Measurements from ENCODE around the gene DMBX1.

DMBX1 gene

DNA sequence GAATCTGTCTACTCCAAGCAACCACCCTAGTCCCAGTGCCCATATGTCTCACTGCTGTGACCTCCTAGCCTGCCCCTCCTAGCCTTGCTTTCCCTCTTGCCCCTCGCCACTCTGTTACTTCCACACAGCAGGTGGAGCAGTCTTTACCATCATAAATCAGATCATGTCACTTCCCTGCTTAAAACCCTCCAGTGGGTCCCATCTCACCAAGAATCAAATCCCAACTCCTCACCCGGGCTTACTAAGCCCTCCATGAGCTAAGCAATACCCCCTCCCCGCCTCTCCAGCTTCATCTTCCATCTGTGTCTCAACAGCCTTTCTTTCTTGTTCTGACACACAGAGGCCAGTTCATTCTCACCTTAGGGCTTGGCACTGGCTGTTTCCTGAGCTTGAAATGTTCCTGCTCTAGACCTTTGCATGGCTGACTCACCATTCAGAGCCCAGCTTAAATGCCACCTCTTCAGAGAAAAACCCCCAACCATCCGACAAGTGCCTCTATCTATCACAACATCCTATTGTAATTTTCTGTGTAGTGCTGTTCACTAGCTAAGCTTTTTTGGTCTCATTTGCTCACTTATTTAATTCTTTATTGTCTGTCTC lies 39.5 kb downstream of the DMBX1 start:
- H3F3A ChIP-seq (ENCODE audit: control insufficient read depth, insufficient read depth): no peaks in the 10 kb centered on the region
- no peaks in the 10 kb centered on the region for H3K9me2 ChIP-seq (replicated peaks; ENCODE audit: control insufficient read depth, low read length)
- no peaks in the 10 kb centered on the region for H3K9me3 ChIP-seq (ENCODE audit: control insufficient read depth, insufficient read depth, low read length)
- H4K20me1 ChIP-seq (ENCODE audit: control insufficient read depth, insufficient read depth, low read depth, low read length): no peaks in the 10 kb centered on the region
- H3K79me2 ChIP-seq (ENCODE audit: control insufficient read depth, low read length): no peaks in the 10 kb centered on the region
- no peaks in the 10 kb centered on the region for H3K4me1 ChIP-seq (ENCODE audit: control insufficient read depth, low read length)
- TF ChIP-seq, protein P1, sequence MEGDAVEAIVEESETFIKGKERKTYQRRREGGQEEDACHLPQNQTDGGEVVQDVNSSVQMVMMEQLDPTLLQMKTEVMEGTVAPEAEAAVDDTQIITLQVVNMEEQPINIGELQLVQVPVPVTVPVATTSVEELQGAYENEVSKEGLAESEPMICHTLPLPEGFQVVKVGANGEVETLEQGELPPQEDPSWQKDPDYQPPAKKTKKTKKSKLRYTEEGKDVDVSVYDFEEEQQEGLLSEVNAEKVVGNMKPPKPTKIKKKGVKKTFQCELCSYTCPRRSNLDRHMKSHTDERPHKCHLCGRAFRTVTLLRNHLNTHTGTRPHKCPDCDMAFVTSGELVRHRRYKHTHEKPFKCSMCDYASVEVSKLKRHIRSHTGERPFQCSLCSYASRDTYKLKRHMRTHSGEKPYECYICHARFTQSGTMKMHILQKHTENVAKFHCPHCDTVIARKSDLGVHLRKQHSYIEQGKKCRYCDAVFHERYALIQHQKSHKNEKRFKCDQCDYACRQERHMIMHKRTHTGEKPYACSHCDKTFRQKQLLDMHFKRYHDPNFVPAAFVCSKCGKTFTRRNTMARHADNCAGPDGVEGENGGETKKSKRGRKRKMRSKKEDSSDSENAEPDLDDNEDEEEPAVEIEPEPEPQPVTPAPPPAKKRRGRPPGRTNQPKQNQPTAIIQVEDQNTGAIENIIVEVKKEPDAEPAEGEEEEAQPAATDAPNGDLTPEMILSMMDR (IDR thresholded peaks at IDR 0.05; ENCODE audit: low read depth, low read length, poor library complexity, severe bottlenecking): no peak
- TF ChIP-seq EZH2phosphoT487 (IDR thresholded peaks at IDR 0.05; ENCODE audit: borderline replicate concordance, low read length): no peak
- H3K4me3 ChIP-seq (ENCODE audit: low read length): no peak overlapping the region
- peaks cover 61% of the 10 kb centered on the region for H3K27me3 ChIP-seq (ENCODE audit: control insufficient read depth, low read length)
- H3K27ac ChIP-seq (ENCODE audit: low read depth, low read length): no peak overlapping the region
- no peaks in the 10 kb centered on the region for H3K36me3 ChIP-seq (ENCODE audit: control insufficient read depth, low read length)
- H3K4me2 ChIP-seq (ENCODE audit: low read length): no peak overlapping the region

DNA sequence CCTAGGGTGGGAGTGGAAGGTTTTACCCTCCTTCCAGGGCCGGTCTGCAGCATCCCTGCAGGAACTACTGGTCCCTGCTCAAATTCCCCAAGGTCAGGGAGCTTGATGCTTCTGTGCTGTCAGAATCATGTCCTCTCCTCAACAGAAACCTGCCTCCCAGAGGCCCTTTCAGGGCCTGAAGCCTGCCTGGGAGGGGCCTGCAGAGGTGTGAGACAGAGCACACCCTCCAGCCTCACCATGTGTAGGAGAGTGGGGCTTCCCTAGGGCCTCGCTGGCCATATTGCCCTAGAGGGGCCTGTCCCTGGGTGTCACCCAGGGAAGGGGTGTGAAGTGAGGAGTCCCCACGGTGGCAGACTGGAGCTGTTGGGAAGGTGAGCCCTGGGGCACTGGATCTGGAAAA lies 40.7 kb downstream of the DMBX1 start:
- Histone ChIP-seq H3K4me2 (ENCODE audit: low read length) (no peak overlapping the region), H3K36me3 (ENCODE audit: control insufficient read depth, low read length) (no peaks in the 10 kb centered on the region), H3K9me3 (ENCODE audit: control insufficient read depth, insufficient read depth, low read length) (no peaks in the 10 kb centered on the region), H3F3A (ENCODE audit: control insufficient read depth, insufficient read depth) (no peaks in the 10 kb centered on the region), H3K4me1 (ENCODE audit: control insufficient read depth, low read length) (no peaks in the 10 kb centered on the region), H3K4me3 (ENCODE audit: low read length) (no peak overlapping the region), H3K9me2 (replicated peaks; ENCODE audit: control insufficient read depth, low read length) (no peaks in the 10 kb centered on the region), H3K27me3 (ENCODE audit: control insufficient read depth, low read length) (peaks cover 51% of the 10 kb centered on the region), H4K20me1 (ENCODE audit: control insufficient read depth, insufficient read depth, low read depth, low read length) (no peaks in the 10 kb centered on the region), H3K27ac (ENCODE audit: low read depth, low read length) (no peak overlapping the region), H3K79me2 (ENCODE audit: control insufficient read depth, low read length) (no peaks in the 10 kb centered on the region)
- TF ChIP-seq, protein P1 (IDR thresholded peaks at IDR 0.05; ENCODE audit: low read depth, low read length, poor library complexity, severe bottlenecking): no peak
- no peak for TF ChIP-seq EZH2phosphoT487 (IDR thresholded peaks at IDR 0.05; ENCODE audit: borderline replicate concordance, low read length)

DNA sequence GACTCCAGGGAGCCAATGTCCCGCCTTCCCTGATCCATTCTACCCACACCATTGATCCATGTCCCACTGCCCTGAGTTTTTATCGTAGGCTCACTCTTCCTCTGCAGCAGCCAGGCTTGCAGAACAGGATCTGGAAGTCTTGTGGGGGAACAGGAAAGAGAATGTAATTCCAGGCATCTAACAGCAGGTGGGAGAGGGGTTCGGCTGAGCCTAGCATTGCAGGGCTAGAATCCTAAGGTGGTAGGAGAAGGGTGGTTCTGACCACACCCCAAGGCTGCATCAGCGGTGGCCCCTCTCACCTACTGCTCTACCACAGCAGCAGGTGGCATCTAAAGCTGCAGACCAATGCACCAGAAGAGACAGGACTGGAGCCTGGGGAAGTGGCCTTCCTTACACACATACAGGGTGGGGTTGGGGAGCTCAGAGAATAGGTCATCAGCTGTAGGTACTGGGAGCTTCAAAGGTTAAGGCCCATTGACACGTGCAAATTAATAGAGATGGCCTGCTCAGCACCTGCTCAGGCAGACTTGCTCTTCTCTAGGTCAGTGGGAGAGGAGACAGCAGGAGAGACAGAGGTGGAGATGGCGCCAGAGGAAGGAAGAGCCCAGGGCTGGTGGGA lies 41.3 kb downstream of the DMBX1 start:
- Histone ChIP-seq H3K4me2 (ENCODE audit: low read length) (no peak overlapping the region), H3K4me1 (ENCODE audit: control insufficient read depth, low read length) (no peaks in the 10 kb centered on the region), H3K27ac (ENCODE audit: low read depth, low read length) (no peak overlapping the region), H3K9me3 (ENCODE audit: control insufficient read depth, insufficient read depth, low read length) (no peaks in the 10 kb centered on the region), H3K79me2 (ENCODE audit: control insufficient read depth, low read length) (no peaks in the 10 kb centered on the region), H3K4me3 (ENCODE audit: low read length) (no peak overlapping the region), H3K27me3 (ENCODE audit: control insufficient read depth, low read length) (peaks cover 47% of the 10 kb centered on the region), H3K36me3 (ENCODE audit: control insufficient read depth, low read length) (no peaks in the 10 kb centered on the region), H3K9me2 (replicated peaks; ENCODE audit: control insufficient read depth, low read length) (no peaks in the 10 kb centered on the region), H4K20me1 (ENCODE audit: control insufficient read depth, insufficient read depth, low read depth, low read length) (no peaks in the 10 kb centered on the region), H3F3A (ENCODE audit: control insufficient read depth, insufficient read depth) (no peaks in the 10 kb centered on the region)
- TF ChIP-seq, protein P1 (IDR thresholded peaks at IDR 0.05; ENCODE audit: low read depth, low read length, poor library complexity, severe bottlenecking): no peak
- TF ChIP-seq EZH2phosphoT487 (IDR thresholded peaks at IDR 0.05; ENCODE audit: borderline replicate concordance, low read length): no peak
